Caco-2 (cell line): ENCODE results near the gene ARPC2. TPM values are rescaled to one million over a fixed set of nuclear protein-coding genes. Genes with fewer than 3 reads are reported as not detected.

Source experiments
- BruUV-seq: library from RNA; stranded (reverse); fragments of 400-500 nt; replicated peaks from 2 replicates; lab custom pipeline; 2021; lab: Mats Ljungman, UMichigan
- CTCF ChIA-PET: fragments of 300-600 bp; sonication (Branson Sonifier 250); formaldehyde crosslinking; loops from one replicate; lab custom pipeline; 2022; ENCODE audit warnings: antibody characterized with exemption; lab: Charles Lee
- POLR2A ChIA-PET: fragments of 300-600 bp; sonication (Branson Sonifier 250); formaldehyde crosslinking; loops from one replicate; lab custom pipeline; 2022; ENCODE audit warnings: antibody characterized with exemption; lab: Charles Lee
- DNase-seq, 2 experiments: peaks; one replicate each; pipeline versions ENCODE4 v3.0.0 to v3.0.0-alpha.2; 2020 to 2022
- H3K27me3 ChIP-seq: replicated peaks from 2 replicates; pipeline ENCODE4 v1.6.0; 2011; ENCODE audit warnings: low read length; ENCODE audit not compliant: control insufficient read depth, insufficient read depth
- H3K36me3 ChIP-seq: 2 replicates; pipeline ENCODE4 v1.5.1; 2011; ENCODE audit warnings: low read length; ENCODE audit not compliant: control insufficient read depth, insufficient read depth
- H3K4me1 ChIP-seq: fragments of 250-450 bp; sonication (Bioruptor Pico); 2 replicates; pipeline ENCODE4 v1.5.1; 2020; ENCODE audit warnings: mild to moderate bottlenecking
- H3K4me3 ChIP-seq: 2 replicates; pipeline ENCODE4 v1.5.1; 2011; ENCODE audit warnings: low read depth, mild to moderate bottlenecking, control low read depth, low read length
- H3K9me3 ChIP-seq: fragments of 250-450 bp; sonication (Bioruptor Pico); 2 replicates; pipeline ENCODE4 v1.5.1; 2020; ENCODE audit warnings: mild to moderate bottlenecking, moderate library complexity
- H3K27ac Mint-ChIP-seq: one replicate; pipeline ENCODE4 v1.8.0; 2022; ENCODE audit warnings: mixed read lengths; ENCODE audit not compliant: unreplicated experiment
- H3K27me3 Mint-ChIP-seq: one replicate; pipeline ENCODE4 v1.8.0; 2022; ENCODE audit warnings: mixed read lengths; ENCODE audit not compliant: insufficient read depth, unreplicated experiment
- H3K36me3 Mint-ChIP-seq: one replicate; pipeline ENCODE4 v1.8.0; 2022; ENCODE audit warnings: mild to moderate bottlenecking, mixed read lengths; ENCODE audit not compliant: insufficient read depth, unreplicated experiment
- H3K4me1 Mint-ChIP-seq: one replicate; pipeline ENCODE4 v1.8.0; 2022; ENCODE audit warnings: low read depth, mixed read lengths; ENCODE audit not compliant: unreplicated experiment
- H3K4me3 Mint-ChIP-seq: one replicate; pipeline ENCODE4 v1.8.0; 2022; ENCODE audit warnings: mild to moderate bottlenecking, moderate library complexity, mixed read lengths; ENCODE audit not compliant: unreplicated experiment
- H3K9me3 Mint-ChIP-seq: one replicate; pipeline ENCODE4 v1.8.0; 2022; ENCODE audit warnings: mixed read lengths; ENCODE audit not compliant: unreplicated experiment
- CTCF ChIP-seq, 2 experiments: fragments of 200-600 bp in 1 of 2; IDR thresholded peaks; 1 replicate in 1 of 2; 2 replicates in 1 of 2; pipeline versions ENCODE4 v1.5.1 to v1.8.0; 2011 to 2022; ENCODE audit warnings: antibody characterized with exemption in 1 of 2, control low read depth in 1 of 2, inconsistent platforms in 1 of 2, low read depth in 1 of 2, low read length in 1 of 2, mild to moderate bottlenecking in 1 of 2, moderate library complexity in 1 of 2; ENCODE audit not compliant: insufficient read depth in 1 of 2, severe bottlenecking in 1 of 2, unreplicated experiment in 1 of 2
- intact Hi-C: fragments of 100-400 bp; cut with micrococcal nuclease; formaldehyde crosslinking; loops from one replicate; pipeline ENCODE4 v1.10.0; 2022; ENCODE audit not compliant: unreplicated experiment
- total RNA-seq: library from RNA; stranded (reverse); gene quantifications from 2 replicates; pipeline ENCODE4 v1.2.3, GENCODE V29; 2022

The ARPC2 gene
- total RNA-seq, 1 experiment from 2014 or later, result 284 TPM

GRCh38 chr2:218172845-218173244 lies 44.1 kb upstream of the ARPC2 start:
- Histone ChIP-seq H3K36me3 (no peaks in the 10 kb centered on the region), H3K4me3 (no peak overlapping the region), H3K9me3 (no peaks in the 10 kb centered on the region), H3K4me1 (peaks cover 15% of the 10 kb centered on the region), H3K27me3 (no peaks in the 10 kb centered on the region)
- H3K27me3 Mint-ChIP-seq, result no peaks in the 10 kb centered on the region
- no peak for TF ChIP-seq CTCF (IDR thresholded peaks at IDR 0.05; ENCODE audit: insufficient read depth in 1 of 2, low read depth in 1 of 2, low read length in 1 of 2, severe bottlenecking in 1 of 2, unreplicated experiment in 1 of 2)
- H3K4me3 Mint-ChIP-seq, result no peak overlapping the region
- CTCF ChIA-PET, result no interaction called here
- H3K36me3 Mint-ChIP-seq, result no peaks in the 10 kb centered on the region
- POLR2A ChIA-PET, result no interaction called here
- no peaks in the 10 kb centered on the region for H3K9me3 Mint-ChIP-seq
- DNase-seq, result no peak
- no peak overlapping the region for H3K27ac Mint-ChIP-seq
- intact Hi-C loops, result no loop called here
- BruUV-seq, result no TSS peak
- peaks cover 19% of the 10 kb centered on the region for H3K4me1 Mint-ChIP-seq

GRCh38 chr2:218179782-218180181 lies 37.2 kb upstream of the ARPC2 start:
- CTCF ChIA-PET, result no interaction called here
- POLR2A ChIA-PET, result no interaction called here
- no peak overlapping the region for H3K27ac Mint-ChIP-seq
- no peak overlapping the region for H3K4me3 ChIP-seq
- H3K4me1 ChIP-seq, result no peaks in the 10 kb centered on the region; the same call in 1 of the 2 replicates
- H3K27me3 Mint-ChIP-seq, result no peaks in the 10 kb centered on the region
- H3K4me1 Mint-ChIP-seq, result no peaks in the 10 kb centered on the region
- no TSS peak for BruUV-seq
- H3K9me3 Mint-ChIP-seq, result no peaks in the 10 kb centered on the region
- no peaks in the 10 kb centered on the region for H3K9me3 ChIP-seq
- H3K4me3 Mint-ChIP-seq, result no peak overlapping the region
- H3K27me3 ChIP-seq, result no peaks in the 10 kb centered on the region; the same call in 1 of the 2 replicates
- intact Hi-C loops, result no loop called here
- H3K36me3 Mint-ChIP-seq, result no peaks in the 10 kb centered on the region
- TF ChIP-seq CTCF (IDR thresholded peaks at IDR 0.05; ENCODE audit: insufficient read depth in 1 of 2, low read depth in 1 of 2, low read length in 1 of 2, severe bottlenecking in 1 of 2, unreplicated experiment in 1 of 2), result no peak
- H3K36me3 ChIP-seq, result no peaks in the 10 kb centered on the region
- DNase-seq, result peak in 1 of 2 experiments; percentile 41

- ChIA-PET CTCF (no interaction called here), POLR2A (no interaction called here)
- no peak overlapping the region for H3K27ac Mint-ChIP-seq
- H3K27me3 Mint-ChIP-seq, result no peaks in the 10 kb centered on the region
- H3K4me3 Mint-ChIP-seq, result no peak overlapping the region
- H3K9me3 Mint-ChIP-seq, result no peaks in the 10 kb centered on the region
- Histone ChIP-seq H3K9me3 (no peaks in the 10 kb centered on the region), H3K4me1 (no peaks in the 10 kb centered on the region; the same call in 1 of the 2 replicates), H3K4me3 (no peak overlapping the region), H3K36me3 (no peaks in the 10 kb centered on the region), H3K27me3 (no peaks in the 10 kb centered on the region; the same call in 1 of the 2 replicates)
- no peak for TF ChIP-seq CTCF (IDR thresholded peaks at IDR 0.05; ENCODE audit: insufficient read depth in 1 of 2, low read depth in 1 of 2, low read length in 1 of 2, severe bottlenecking in 1 of 2, unreplicated experiment in 1 of 2)
- no peaks in the 10 kb centered on the region for H3K4me1 Mint-ChIP-seq
- no peak for DNase-seq
- BruUV-seq, result no TSS peak
- H3K36me3 Mint-ChIP-seq, result no peaks in the 10 kb centered on the region
- intact Hi-C loops, result no loop called here
These were observed 36.4 kb upstream of the ARPC2 start for GRCh38 chr2:218180467-218181114.
